ENCODE results near the gene C11orf87. TPM values are rescaled to one million over a fixed set of nuclear protein-coding genes. Genes with fewer than 3 reads are reported as not detected.

The C11orf87 gene
- total and polyA plus RNA-seq, 2 donors from 2014 or later, result not detected

DNA sequence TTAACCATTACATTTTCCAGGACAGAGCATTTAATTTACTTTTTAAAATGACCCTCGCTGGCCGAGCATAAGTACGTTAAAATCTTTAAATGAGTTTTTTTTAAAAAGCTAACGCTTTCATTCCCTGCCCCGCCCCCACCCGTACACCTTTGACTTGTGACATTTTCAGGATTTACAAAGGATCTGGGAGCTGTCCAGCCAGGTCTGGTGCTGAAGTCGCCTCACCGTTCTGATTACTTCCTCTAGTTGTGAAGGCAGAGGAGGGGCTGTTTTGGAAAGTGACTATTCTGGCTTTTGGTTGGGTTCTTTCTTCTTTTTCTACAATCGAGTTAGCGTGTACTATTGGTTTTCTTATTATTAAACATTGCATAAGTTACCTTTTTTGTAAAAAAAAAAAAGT lies 2.9 kb downstream of the C11orf87 start:
- no peak overlapping the region for H3K27ac ChIP-seq (ENCODE audit: low read depth in 2 of 2, low read length in 2 of 2)
- H3K36me3 ChIP-seq (ENCODE audit: control insufficient read depth in 2 of 3, insufficient read depth in 3 of 3, low read length in 3 of 3), result no peaks in the 10 kb centered on the region
- intact Hi-C loops (cut with DNase I), result no loop called here
- H3K9ac ChIP-seq (ENCODE audit: low read length in 3 of 3), result no peak overlapping the region
- H3K9me3 ChIP-seq (ENCODE audit: control insufficient read depth in 2 of 3, insufficient read depth in 1 of 3, low read length in 3 of 3), result no peaks in the 10 kb centered on the region
- TF ChIP-seq, protein P1, sequence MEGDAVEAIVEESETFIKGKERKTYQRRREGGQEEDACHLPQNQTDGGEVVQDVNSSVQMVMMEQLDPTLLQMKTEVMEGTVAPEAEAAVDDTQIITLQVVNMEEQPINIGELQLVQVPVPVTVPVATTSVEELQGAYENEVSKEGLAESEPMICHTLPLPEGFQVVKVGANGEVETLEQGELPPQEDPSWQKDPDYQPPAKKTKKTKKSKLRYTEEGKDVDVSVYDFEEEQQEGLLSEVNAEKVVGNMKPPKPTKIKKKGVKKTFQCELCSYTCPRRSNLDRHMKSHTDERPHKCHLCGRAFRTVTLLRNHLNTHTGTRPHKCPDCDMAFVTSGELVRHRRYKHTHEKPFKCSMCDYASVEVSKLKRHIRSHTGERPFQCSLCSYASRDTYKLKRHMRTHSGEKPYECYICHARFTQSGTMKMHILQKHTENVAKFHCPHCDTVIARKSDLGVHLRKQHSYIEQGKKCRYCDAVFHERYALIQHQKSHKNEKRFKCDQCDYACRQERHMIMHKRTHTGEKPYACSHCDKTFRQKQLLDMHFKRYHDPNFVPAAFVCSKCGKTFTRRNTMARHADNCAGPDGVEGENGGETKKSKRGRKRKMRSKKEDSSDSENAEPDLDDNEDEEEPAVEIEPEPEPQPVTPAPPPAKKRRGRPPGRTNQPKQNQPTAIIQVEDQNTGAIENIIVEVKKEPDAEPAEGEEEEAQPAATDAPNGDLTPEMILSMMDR (IDR thresholded peaks at IDR 0.05; ENCODE audit: borderline replicate concordance, extremely low read depth, insufficient read depth), result no peak
- no peak overlapping the region for H3K4me3 ChIP-seq (ENCODE audit: low read length in 3 of 3)
- no peak for FAIRE-seq
- peaks cover 12% of the 10 kb centered on the region for H3K27me3 ChIP-seq (ENCODE audit: control insufficient read depth, insufficient read depth, low read length)
- peaks cover 0 to 4% (median 0%) of the 10 kb centered on the region in 3 donors for H3K4me1 ChIP-seq (ENCODE audit: control insufficient read depth in 2 of 3, insufficient read depth in 2 of 3, low read depth in 1 of 3, low read length in 3 of 3)
- peak; percentile 28 to 79 (median 76) for DNase-seq

DNA sequence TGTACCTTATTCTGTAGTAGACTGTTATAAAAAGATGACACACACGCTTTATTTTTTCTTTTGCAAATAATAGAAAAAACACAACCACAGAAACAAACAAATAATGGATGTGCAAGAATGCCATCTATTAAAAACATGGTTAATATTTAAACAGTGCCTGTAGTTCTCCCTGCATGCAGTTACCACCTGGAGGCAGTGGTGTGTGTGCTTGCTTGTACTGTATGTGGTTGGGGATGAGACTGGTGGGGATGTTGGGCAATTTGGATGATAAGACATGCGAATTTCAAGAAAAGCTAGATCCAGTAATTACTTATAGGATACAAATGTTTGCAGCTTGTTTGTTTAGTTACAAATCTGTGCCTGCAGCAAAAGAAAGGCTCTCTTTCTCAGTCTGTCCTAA lies 3.6 kb downstream of the C11orf87 start:
- Histone ChIP-seq H3K9me3 (ENCODE audit: control insufficient read depth in 2 of 3, insufficient read depth in 1 of 3, low read length in 3 of 3) (no peaks in the 10 kb centered on the region), H3K27ac (ENCODE audit: low read depth in 2 of 2, low read length in 2 of 2) (no peak overlapping the region), H3K4me3 (ENCODE audit: low read length in 3 of 3) (no peak overlapping the region), H3K36me3 (ENCODE audit: control insufficient read depth in 2 of 3, insufficient read depth in 3 of 3, low read length in 3 of 3) (no peaks in the 10 kb centered on the region), H3K27me3 (ENCODE audit: control insufficient read depth, insufficient read depth, low read length) (peaks cover 12% of the 10 kb centered on the region), H3K4me1 (ENCODE audit: control insufficient read depth in 2 of 3, insufficient read depth in 2 of 3, low read depth in 1 of 3, low read length in 3 of 3) (peaks cover 0 to 4% (median 0%) of the 10 kb centered on the region in 3 donors), H3K9ac (ENCODE audit: low read length in 3 of 3) (no peak overlapping the region)
- FAIRE-seq, result no peak
- TF ChIP-seq, protein P1 (IDR thresholded peaks at IDR 0.05; ENCODE audit: borderline replicate concordance, extremely low read depth, insufficient read depth), result no peak
- DNase-seq, result no peak
- intact Hi-C loops (cut with DNase I), result no loop called here

DNA sequence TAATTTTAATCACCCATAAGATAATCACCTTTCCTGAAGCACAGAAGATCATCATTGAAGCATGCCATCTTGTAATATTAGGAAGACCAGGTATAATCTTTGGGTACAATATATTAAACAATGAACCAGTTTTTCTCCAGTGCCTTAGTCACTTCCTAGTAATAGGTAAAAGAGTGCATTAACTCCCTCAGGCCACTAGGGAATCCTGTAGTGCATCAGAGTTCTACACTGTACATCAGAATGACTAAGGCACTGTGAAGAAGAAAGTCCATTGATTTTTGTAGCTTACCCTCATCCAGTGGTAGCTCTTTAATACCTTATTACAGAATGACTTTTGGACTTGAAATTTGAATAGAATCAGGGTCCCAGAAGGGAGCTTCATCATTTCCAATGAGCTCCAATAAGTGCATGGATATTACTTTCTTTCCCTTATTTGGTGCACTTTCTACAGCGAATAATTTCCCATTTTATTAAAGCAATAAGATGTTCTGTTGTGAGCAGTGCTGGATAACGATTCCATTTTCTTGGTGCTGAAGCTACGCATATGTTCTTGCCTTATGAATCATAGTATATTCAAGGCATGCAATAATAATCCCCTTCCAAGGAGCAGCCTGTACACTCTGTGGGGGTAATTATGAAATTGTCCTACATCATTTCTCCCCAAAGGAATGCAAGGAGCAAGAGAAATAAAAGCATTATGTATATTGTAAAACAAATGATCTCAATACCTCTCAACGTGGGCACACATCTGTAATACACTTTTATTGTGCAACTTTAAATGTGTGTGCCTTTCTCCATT lies 4.7 kb downstream of the C11orf87 start:
- DNase-seq, result no peak
- Histone ChIP-seq H3K27ac (ENCODE audit: low read depth in 2 of 2, low read length in 2 of 2) (no peak overlapping the region), H3K9me3 (ENCODE audit: control insufficient read depth in 2 of 3, insufficient read depth in 1 of 3, low read length in 3 of 3) (no peaks in the 10 kb centered on the region), H3K27me3 (ENCODE audit: control insufficient read depth, insufficient read depth, low read length) (peaks cover 7% of the 10 kb centered on the region), H3K4me3 (ENCODE audit: low read length in 3 of 3) (no peak overlapping the region), H3K4me1 (ENCODE audit: control insufficient read depth in 2 of 3, insufficient read depth in 2 of 3, low read depth in 1 of 3, low read length in 3 of 3) (peaks cover 0 to 4% (median 0%) of the 10 kb centered on the region in 3 donors), H3K9ac (ENCODE audit: low read length in 3 of 3) (no peak overlapping the region), H3K36me3 (ENCODE audit: control insufficient read depth in 2 of 3, insufficient read depth in 3 of 3, low read length in 3 of 3) (no peaks in the 10 kb centered on the region)
- intact Hi-C loops (cut with DNase I), result no loop called here
- TF ChIP-seq, protein P1 (IDR thresholded peaks at IDR 0.05; ENCODE audit: borderline replicate concordance, extremely low read depth, insufficient read depth), result no peak
- FAIRE-seq, result no peak
